Upper lobe of left lung (tissue), 4 donors: ENCODE results near the gene ENOX1.

Experiments
- EP300 ChIP-seq, 4 donors: sonication (generic); formaldehyde crosslinking; IDR thresholded peaks; one replicate each; pipeline ENCODE4 v1.5.1; 2017; ENCODE audit warnings: antibody characterized with exemption in 4 of 4, control low read depth in 2 of 4
- POLR2A ChIP-seq, 4 donors: fragments of 450-650 bp; IDR thresholded peaks; one replicate each; pipeline ENCODE4 v1.5.1; 2016 to 2017; ENCODE audit warnings: antibody characterized with exemption in 4 of 4, mild to moderate bottlenecking in 2 of 4
- TF ChIP-seq, protein P1 (sequence below), 6 experiments: fragments of 450-650 bp in 4 of 6; fragments of 200-600 bp in 2 of 6; sonication (generic) in 2 of 6; IDR thresholded peaks; one replicate each; pipeline ENCODE4 v1.5.1; 2016 to 2019; ENCODE audit warnings: antibody characterized with exemption in 6 of 6

DNA sequence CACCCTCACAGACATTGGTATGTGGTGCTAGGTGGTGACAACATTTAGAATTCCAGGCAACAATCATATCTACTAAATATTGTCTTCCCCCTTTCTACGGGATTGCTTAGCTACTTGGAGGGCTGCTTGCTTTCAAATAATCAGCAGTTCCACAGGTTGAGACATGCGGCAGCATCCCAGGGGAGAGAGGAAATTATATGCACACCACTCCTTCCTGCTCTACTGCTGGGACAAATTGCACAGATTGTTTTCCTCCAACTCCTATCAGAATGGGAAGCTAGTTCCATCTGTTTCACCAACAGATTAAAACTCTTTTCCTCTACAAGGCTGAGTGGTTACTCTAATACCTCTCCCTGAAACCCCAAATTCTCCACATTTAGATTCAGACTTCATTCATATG lies 488.0 kb downstream of the ENOX1 start:
- TF ChIP-seq, protein P1, sequence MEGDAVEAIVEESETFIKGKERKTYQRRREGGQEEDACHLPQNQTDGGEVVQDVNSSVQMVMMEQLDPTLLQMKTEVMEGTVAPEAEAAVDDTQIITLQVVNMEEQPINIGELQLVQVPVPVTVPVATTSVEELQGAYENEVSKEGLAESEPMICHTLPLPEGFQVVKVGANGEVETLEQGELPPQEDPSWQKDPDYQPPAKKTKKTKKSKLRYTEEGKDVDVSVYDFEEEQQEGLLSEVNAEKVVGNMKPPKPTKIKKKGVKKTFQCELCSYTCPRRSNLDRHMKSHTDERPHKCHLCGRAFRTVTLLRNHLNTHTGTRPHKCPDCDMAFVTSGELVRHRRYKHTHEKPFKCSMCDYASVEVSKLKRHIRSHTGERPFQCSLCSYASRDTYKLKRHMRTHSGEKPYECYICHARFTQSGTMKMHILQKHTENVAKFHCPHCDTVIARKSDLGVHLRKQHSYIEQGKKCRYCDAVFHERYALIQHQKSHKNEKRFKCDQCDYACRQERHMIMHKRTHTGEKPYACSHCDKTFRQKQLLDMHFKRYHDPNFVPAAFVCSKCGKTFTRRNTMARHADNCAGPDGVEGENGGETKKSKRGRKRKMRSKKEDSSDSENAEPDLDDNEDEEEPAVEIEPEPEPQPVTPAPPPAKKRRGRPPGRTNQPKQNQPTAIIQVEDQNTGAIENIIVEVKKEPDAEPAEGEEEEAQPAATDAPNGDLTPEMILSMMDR (IDR thresholded peaks at IDR 0.05) = no peak
- TF ChIP-seq EP300 (IDR thresholded peaks at IDR 0.05) (no peak), POLR2A (IDR thresholded peaks at IDR 0.05) (no peak)
